SU-DHL-6 (cell line): Measurements from ENCODE around the gene RPL32.

Experiments used
- CTCF ChIP-seq: fragments of 200-600 bp; sonication (generic); IDR thresholded peaks from one replicate; pipeline ENCODE4 v1.5.1; 2017; ENCODE audit warnings: antibody characterized with exemption, mild to moderate bottlenecking, low read length, moderate library complexity; ENCODE audit not compliant: insufficient read depth, poor library complexity, severe bottlenecking
- EZH2phosphoT487 ChIP-seq: fragments of 200-600 bp; sonication (generic), shearing (Covaris generic); conservative IDR thresholded peaks from 2 replicates; pipeline ENCODE4 v1.6.1; 2018; ENCODE audit warnings: mild to moderate bottlenecking, antibody characterized with exemption, low read length, moderate library complexity, mixed read lengths

- TF ChIP-seq CTCF: no peak
- no peak for TF ChIP-seq EZH2phosphoT487
Measured at GRCh38 chr3:12842469-12842868, 1.1 kb upstream of the RPL32 start.
